ENCODE data around the gene CYP51A1.
"Not testable (repeated sequence)": the region's sequence is repeated elsewhere in the genome, so short reads cannot be mapped to it uniquely, and the experiment has no call there.

CYP51A1 gene

GRCh38 chr7:92121681-92122080, 12.6 kb downstream of the CYP51A1 start:
- DNase-seq = no peak

DNA sequence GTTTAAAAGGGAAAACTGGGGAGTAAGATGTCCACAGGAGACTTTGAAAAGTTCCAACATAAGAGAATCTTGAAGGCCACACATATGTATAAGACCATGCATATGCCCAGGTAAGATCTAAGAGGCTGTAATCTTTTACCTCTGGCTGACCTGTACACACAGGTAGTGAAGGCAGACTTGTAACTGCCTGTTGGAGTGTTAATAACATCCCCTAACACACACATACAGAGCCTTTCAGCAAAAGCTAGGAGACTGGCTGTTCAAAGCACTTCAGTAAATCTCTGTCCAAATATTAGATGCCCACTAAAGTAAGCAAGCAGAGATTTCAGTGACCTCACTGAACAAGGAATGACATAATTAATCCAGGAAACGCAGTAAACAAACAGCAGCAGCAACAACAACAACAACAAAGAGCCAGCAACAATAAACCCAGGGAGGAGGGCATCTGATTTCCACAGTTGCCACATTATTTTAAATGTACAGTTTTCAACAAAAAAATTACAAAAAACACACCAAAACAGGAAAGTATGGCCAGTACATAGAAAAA, 15.0 kb downstream of the CYP51A1 start:
- no peak for DNase-seq

GRCh38 chr7:92116949-92117348, 17.3 kb downstream of the CYP51A1 start:
- DNase-seq = no peak

- DNase-seq = no peak
Measured at GRCh38 chr7:92115821-92116220, 18.5 kb downstream of the CYP51A1 start.

DNA sequence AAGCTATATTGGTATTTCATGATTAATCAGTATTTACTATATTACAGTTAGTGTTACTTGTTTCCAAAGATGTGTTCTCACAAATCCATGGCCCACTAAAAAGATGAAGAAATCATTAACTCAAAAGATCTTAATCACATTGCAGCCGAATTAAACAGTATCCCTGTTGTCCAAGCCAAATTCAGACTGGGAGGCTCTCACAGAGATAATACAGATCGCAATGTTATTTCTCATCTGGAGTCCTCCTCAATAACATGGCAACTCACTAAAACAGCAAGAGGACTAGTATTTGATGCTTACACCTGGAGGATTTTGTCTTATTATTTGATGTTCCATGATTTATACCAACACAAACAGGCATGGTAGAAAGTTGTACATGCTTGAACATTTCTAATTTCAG, 23.4 kb downstream of the CYP51A1 start:
- no peak for DNase-seq

DNA sequence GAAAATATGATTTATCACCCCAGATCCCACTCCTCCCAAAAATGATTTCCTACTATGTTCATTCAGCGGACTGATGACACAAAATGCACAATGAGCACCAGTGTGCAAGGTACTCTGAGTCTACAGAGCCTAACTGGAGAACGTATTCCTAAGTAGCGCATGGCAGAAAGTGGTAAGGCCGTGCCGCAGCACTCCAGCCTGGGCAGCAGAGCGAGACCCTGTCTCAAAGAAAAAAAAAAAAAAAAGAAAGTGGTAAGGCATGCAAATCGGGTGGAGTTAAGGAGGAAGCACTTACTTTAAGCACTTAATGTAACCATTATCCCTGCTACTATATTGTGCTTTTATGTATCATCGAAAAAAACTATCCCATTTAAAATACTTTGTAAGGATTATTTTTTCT, 25.5 kb downstream of the CYP51A1 start:
- no peak for DNase-seq

- not testable (repeated sequence) for DNase-seq
Measured at GRCh38 chr7:92102862-92103261, 31.4 kb downstream of the CYP51A1 start.

- no peak for DNase-seq
Measured at GRCh38 chr7:92100534-92100933, 33.7 kb downstream of the CYP51A1 start.

DNA sequence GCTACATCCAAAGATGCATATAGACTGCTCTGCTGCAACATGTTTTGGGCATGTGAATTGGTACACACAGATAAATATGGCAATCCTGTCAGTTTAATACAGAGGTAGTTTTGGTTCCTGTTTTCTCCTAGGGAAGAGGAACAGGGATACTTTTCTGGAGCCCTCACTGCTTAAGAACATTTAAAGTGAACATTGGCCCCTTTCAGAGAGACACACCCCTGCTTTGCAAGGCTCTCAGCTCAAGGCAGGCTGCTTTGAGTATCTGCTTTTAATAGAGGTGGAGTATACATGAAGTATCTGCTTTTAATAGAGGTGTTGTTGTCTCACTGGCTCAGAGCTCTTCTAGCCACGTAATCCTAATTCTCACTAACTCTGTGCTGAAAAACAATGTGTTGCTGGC, 38.9 kb downstream of the CYP51A1 start:
- DNase-seq = no peak

DNA sequence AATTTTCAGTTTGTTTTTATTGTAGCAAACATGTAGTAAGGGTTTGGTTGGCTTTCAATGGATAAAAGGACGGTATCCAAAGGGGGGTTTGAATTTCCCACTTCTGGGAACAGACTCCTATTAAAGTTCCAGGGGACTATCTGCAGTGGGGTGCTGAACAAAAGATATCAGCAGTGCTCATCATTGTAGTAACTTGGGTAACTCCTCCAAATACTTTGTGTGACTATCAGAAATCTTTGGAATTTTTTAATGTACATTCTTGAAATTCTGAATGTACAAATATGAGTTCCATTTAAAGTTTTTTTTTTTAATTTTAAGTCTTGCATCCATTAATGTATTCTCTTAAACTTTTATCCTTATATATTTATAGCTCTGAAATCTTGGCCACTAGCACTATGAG, 42.1 kb downstream of the CYP51A1 start:
- no peak for DNase-seq

- no peak for DNase-seq
Measured at GRCh38 chr7:92088266-92088665, 46.0 kb downstream of the CYP51A1 start.

DNA sequence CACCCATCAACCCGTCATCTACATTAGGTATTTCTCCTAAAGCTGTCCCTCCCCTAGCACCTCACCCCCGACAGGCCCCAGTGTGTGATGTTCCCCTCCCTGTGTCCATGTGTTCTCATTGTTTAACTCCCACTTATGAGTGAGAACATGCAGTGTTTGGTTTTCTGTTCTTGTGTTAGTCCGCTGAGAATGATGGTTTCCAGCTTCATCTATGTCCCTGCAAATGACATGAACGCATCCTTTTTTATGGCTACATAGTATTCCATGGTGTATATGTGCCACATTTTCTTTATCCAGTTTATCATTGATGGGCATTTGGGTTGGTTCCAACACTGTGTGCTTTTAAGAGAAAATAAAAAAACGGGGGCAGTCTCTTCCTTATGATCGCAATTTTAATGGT, 50.4 kb downstream of the CYP51A1 start:
- DNase-seq = not testable (repeated sequence)

DNA sequence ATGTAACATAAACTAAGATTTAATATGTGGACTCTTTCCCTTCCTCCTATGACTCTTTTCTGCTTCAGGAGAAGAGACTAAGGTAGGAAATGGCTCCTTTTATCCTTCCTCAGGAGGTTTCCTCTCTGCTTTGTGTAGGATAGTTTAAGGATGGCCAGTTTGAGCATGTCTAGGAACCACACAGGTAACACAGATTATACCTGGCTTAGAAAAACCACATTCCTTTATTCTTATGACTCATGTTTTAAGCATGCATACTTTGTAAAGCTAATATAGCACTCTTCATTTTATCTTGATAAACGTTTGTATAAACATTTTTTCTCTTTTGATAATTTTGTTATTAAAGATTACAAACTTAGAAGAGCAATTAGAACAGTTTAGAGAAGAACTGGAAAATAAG, 57.8 kb downstream of the CYP51A1 start:
- DNase-seq = no peak

- DNase-seq = no peak
Measured at GRCh38 chr7:92075455-92076158, 58.7 kb downstream of the CYP51A1 start.

DNA sequence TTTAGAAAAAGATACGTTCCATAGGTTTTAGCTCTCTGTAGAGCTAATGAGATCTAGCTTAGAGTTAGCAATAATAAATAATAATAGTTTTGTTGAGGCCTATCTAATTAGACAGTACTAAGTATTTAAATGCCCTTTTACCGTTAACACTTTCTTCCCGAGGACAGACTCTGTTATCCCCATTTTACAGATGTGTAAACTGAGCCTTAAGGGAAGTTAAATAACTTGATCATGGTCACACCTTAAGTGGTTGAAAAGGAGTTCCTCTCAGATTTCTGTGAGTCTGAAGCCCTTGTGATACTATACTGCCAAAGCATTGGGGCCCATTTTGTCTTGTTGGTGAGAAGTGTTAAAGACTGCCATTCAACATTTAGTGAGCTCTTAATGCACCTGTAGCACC, 61.6 kb downstream of the CYP51A1 start:
- DNase-seq = no peak

- DNase-seq = no peak
Measured at GRCh38 chr7:92072121-92072520, 62.2 kb downstream of the CYP51A1 start.

DNA sequence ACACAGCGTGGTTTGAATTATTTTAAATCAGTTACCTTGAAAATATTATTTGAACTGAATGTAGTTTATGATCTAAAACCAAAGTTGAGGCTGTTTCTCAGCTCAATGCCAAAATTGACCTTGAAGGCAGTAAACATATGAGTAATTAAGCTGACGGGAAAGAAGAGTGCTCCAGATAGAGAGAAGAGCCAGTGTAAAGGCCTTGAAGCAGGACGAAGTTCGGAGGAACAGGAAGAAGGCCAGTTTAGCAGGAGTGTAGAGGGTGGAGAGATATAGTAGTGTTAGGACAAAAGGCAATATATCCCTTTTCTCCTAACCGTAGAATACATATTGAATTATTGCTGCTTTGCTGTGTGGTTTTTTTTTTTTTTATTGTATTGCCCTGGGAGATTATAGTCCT, 63.2 kb downstream of the CYP51A1 start:
- DNase-seq = no peak

DNA sequence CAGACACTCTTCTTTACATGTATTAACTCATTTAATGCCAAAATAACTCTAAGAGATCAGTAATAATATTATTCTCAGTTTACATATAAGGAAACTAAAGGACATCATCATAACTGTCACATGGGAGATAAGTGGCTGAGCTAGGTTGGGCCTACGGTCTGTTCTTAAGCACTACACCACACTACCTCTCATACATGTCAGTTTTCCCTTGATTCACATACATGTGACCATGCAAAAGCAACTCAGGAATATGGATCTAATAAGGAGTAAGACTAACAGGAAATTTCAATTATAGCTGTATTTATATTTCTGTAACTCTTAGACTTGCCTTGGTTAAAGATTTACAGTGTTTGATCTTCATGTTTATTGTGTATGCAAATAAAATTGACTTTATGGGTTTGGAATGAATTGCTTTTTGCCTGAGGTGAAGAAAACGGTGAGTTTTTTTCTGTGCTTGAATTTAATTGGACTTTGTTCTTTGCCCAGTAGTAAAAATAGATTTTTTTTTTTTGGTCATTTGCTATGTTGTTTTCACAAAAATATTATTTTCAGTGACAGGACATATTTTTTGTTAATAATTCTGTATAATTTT, 69.7 kb downstream of the CYP51A1 start:
- no peak for DNase-seq
